HG03039 (cell line): ENCODE data around the gene CMTM1.
"Not testable (repeated sequence)": the region's sequence is repeated elsewhere in the genome, so short reads cannot be mapped to it uniquely, and the experiment has no call there.

Source experiments
- ATAC-seq: cut with Tn5 transposase; IDR thresholded peaks from one replicate; pipeline ENCODE4 v1.9.1; 2021; ENCODE audit warnings: mild to moderate bottlenecking, moderate library complexity; ENCODE audit not compliant: unreplicated experiment

The CMTM1 gene

GRCh38 chr16:66561381-66562080 lies 4.7 kb upstream of the CMTM1 start:
- ATAC-seq = no peak

GRCh38 chr16:66562409-66562808 lies 3.8 kb upstream of the CMTM1 start:
- ATAC-seq = no peak

- no peak for ATAC-seq
Observed at GRCh38 chr16:66562986-66563385, 3.3 kb upstream of the CMTM1 start.

- no peak for ATAC-seq
Observed at GRCh38 chr16:66563574-66564334, 2.5 kb upstream of the CMTM1 start.

GRCh38 chr16:66567270-66567669 lies 1.0 kb downstream of the CMTM1 start:
- ATAC-seq = not testable (repeated sequence)

- no peak for ATAC-seq
Observed at GRCh38 chr16:66568355-66568754, 2.1 kb downstream of the CMTM1 start.

GRCh38 chr16:66569131-66569530 lies 2.9 kb downstream of the CMTM1 start:
- no peak for ATAC-seq

- no peak for ATAC-seq
Observed at GRCh38 chr16:66569827-66570405, 3.7 kb downstream of the CMTM1 start.

GRCh38 chr16:66572356-66572755 lies 6.1 kb downstream of the CMTM1 start:
- no peak for ATAC-seq

GRCh38 chr16:66574081-66574480 lies 7.8 kb downstream of the CMTM1 start:
- ATAC-seq = no peak

GRCh38 chr16:66574531-66574930 lies 8.3 kb downstream of the CMTM1 start:
- no peak for ATAC-seq

- no peak for ATAC-seq
Observed at GRCh38 chr16:66575060-66575459, 8.8 kb downstream of the CMTM1 start.

GRCh38 chr16:66576296-66576695 lies 10.1 kb downstream of the CMTM1 start:
- no peak for ATAC-seq

- ATAC-seq = no peak
Observed at GRCh38 chr16:66578651-66579531, 12.7 kb downstream of the CMTM1 start, which contains the start of gene CMTM2. TSS of gene CMTM2 (plus strand) at chr16:66579463. CDS start at chr16:66579608, 145 bp downstream.

- ATAC-seq = no peak
Observed at GRCh38 chr16:66580605-66581209, 14.5 kb downstream of the CMTM1 start.

- ATAC-seq = no peak
Observed at GRCh38 chr16:66581246-66581952, 15.2 kb downstream of the CMTM1 start.

GRCh38 chr16:66585481-66586239 lies 19.4 kb downstream of the CMTM1 start:
- no peak for ATAC-seq

GRCh38 chr16:66587881-66588600 lies 21.8 kb downstream of the CMTM1 start:
- no peak for ATAC-seq
